ENCODE data around the gene DHX15.
"Not testable (repeated sequence)": the region's sequence is repeated elsewhere in the genome, so short reads cannot be mapped to it uniquely, and the experiment has no call there.

DHX15 gene

DNA sequence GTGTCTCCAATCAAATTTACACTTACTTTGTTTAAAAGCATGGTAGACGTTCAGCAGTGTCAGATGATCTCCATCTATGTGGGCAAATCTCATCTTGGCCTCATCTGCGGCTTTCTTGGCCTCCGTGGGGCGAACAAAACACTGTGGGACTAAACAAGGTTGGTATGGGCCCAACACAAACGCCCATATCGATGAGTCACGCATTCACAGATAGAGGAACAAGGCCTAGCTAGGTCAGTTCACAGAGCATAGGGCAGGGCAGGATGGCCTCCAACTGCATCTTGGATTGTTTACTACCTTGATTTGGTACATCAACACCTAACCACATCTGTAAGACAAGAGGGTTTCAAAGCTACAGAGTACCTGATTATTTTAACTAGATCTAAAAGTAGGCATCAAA lies 47.3 kb downstream of the DHX15 start:
- no peak for DNase-seq

GRCh38 chr4:24535399-24535798 lies 49.0 kb downstream of the DHX15 start:
- no peak for DNase-seq

DNA sequence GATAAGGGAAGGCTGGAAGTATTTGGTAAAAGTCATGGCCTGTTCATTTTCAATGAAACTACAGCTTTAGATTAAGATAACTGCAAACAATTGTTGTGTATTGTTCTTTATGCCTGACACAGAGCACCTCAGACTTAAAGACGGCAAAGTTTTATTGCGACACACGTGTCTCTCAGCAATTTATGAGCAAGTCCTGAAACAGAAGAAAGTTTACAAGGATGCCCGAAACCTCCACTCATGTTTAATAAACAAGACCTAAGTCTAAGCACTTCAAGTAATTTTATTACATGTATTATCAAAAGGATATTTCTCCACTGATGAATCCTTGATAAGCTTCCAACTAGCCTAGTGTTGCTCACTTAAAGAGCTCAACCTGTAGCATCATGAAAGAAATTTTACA lies 51.0 kb downstream of the DHX15 start:
- no peak for DNase-seq

DNA sequence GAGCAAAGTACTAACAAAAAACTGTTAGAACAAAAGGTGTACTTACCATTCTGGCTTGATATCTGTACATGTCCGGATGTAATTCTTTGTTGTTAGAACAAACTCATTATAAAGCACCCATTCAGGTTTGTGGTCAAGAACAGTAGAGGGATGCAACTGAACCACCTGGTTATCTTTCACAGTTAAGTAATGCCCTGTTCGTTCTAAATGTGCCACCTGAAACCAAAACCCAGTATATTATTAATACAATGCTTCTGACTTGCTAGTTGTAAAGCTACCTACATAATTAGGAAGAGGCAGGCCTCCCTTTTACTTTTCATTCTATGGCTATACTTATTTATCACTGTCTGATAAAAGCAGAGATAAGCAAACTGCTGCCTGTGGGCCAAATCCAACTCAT lies 54.8 kb downstream of the DHX15 start:
- no peak for DNase-seq

- DNase-seq = no peak
Observed at GRCh38 chr4:24527371-24527770, 57.0 kb downstream of the DHX15 start.

DNA sequence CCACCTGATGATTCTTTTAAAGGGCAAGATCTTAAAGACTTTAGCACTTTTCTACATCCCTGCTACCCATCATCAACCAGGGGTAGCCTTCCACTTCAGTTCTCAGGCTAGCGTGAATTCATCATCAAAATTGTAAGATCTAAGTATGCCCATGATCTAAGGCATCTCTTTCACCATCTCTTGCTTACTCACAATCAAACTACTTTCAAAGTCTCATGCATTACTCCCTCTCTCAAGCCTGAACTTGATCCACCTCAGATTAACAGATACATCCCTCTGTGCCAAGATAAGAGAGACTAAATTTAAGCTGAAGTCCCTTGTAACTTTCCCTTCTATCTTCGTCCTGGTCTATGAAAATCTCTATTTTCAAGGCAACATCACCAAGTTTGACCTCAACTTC lies 62.8 kb downstream of the DHX15 start:
- DNase-seq = no peak

- DNase-seq = no peak
Observed at GRCh38 chr4:24519649-24520048, 64.7 kb downstream of the DHX15 start.

- no peak for DNase-seq
Observed at GRCh38 chr4:24517676-24518075, 66.7 kb downstream of the DHX15 start.

- DNase-seq = no peak
Observed at GRCh38 chr4:24516926-24517325, 67.4 kb downstream of the DHX15 start.

DNA sequence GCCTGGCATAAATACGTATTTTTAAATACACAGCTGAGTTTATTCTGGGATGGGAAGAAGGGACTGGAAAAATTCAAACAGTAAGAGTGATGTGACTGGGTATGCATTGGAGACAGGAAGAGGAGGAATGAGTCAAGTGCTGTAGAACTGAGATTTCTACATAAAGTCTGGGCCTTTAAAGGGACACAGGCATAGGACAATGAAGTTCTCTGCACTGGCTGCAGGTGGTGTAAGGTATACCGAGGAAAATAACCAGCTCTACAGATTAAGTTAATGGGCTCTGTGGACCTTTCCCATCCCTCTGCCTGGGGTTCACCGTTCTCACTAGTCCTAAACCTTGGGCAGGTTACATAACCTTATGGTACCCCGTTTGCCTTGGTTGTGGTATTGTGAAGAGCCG lies 68.7 kb downstream of the DHX15 start:
- no peak for DNase-seq

- DNase-seq = no peak
Observed at GRCh38 chr4:24514808-24515207, 69.5 kb downstream of the DHX15 start.

- DNase-seq = no peak
Observed at GRCh38 chr4:24513718-24514117, 70.6 kb downstream of the DHX15 start.

DNA sequence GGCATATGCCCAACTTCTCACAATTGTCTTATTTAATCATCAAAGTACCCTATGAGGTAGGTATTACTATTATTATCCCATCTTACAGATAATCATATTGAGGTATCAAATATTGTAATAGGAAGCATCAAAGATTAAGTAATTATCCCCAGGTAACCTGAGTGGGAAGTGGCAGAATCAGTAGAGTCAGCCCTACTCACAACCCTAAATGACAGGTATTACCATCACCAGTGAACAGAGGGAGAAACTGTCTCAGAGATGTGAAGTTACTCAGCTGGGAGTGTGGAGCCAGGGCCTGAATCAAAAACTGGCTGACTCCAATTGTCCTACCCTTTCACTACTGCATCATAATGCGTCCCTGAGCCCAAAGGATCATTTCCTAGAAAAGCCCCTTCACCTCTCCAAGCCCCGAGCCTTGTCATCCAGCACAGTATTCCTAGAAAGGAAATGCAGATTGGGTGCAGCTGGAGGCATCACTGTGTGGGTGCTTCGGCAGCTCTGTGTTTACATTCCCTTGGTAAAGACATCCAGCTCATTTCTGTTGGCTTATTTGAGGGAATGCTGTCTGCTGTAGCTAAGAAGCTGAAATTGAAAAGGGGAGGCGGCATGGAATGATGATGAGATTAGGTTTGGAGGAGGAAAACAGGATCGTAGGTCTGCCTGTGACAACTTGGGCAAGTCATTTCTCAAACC lies 72.8 kb downstream of the DHX15 start:
- no peak for DNase-seq

GRCh38 chr4:24510091-24510490 lies 74.3 kb downstream of the DHX15 start:
- no peak for DNase-seq

GRCh38 chr4:24508541-24508940 lies 75.8 kb downstream of the DHX15 start:
- no peak for DNase-seq

- DNase-seq = no peak
Observed at GRCh38 chr4:24507439-24507838, 76.9 kb downstream of the DHX15 start.

- DNase-seq = not testable (repeated sequence)
Observed at GRCh38 chr4:24503090-24503489, 81.3 kb downstream of the DHX15 start.

GRCh38 chr4:24497221-24497620 lies 87.1 kb downstream of the DHX15 start:
- no peak for DNase-seq

DNA sequence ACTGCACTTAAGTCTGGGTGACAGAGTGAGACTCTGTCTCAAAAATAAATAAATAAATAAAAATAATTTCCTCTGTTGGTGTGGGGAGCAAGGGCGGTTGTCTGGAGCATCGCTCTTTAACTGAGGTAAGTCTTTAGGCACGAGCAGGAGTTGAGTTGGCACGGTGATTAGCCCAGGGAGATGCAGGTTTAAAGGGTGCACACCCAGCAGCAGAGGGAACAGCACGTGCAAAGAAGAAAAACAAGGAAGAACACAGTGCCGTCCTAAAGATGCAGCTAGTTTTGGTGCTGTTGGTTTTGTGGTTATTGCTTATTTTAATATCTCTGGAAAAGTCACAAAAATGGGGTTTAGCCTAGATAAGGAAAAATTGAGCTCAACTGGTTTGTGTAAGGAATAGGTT lies 87.8 kb downstream of the DHX15 start:
- DNase-seq = no peak

GRCh38 chr4:24495388-24495787 lies 89.0 kb downstream of the DHX15 start:
- no peak for DNase-seq

DNA sequence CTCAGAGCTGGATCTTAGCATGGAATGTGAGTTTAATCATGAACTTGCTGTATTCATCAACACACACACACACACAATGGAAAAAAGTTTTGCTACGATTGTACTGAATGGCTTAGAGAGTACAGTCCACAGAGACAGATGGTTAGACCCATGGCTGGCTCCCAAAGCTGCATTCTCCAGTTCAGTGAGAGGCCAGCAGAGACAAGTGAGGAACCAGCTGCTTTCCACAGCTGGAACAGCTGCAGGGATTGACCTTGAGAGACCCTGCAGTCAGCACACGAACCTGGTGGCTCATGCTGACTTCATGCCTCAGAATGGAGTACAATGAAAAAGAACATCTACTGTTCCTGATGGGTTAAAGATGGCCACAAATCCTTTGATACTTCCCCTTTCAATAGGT lies 94.5 kb downstream of the DHX15 start:
- no peak for DNase-seq

- peak; percentile 24 for DNase-seq
Observed at GRCh38 chr4:24488399-24489164, 95.8 kb downstream of the DHX15 start.

DNA sequence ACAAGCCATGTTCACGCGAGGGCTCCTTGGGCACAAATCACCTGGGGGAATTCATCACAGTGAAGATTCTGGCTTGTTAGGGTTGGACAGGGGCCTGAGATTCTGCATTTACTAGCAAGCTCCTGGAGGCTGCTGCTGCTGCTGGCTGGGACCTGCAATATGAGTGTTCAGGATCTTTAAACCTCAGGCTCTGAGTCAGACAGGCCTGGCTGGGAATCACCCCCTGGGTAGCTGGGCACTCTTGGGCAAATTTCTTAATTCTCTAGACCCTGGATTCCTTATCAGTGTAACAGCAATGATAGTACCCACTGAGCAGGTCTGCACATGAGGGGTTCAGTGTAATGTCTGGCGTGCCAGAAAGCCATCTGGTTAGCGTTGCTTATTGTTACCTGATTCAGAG lies 101.5 kb downstream of the DHX15 start:
- DNase-seq = no peak

DNA sequence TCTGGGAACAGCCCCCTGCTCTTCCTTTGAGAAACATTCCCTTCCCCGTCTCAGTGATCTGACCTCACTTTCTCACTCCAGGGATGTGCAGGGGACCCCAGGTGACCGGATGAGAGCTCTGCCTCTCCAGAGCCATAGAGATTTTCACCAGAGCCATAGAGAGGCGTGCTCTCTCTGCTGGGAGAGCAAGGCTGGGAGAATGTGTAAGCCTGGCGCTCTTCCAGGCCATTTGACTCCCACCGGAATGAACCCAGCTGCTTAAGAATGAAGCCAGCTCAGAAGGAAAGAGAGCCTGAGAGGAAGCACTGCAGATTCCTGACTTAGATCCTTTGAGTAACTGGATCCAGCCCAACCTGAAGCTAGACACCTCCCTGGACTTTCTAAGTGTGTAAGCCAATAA lies 106.4 kb downstream of the DHX15 start:
- DNase-seq = no peak
